ENCODE results near the gene CAPZA1. TPM values are rescaled to one million over a fixed set of nuclear protein-coding genes. Genes with fewer than 3 reads are reported as not detected.

The CAPZA1 gene
- total RNA-seq, 2 donors from 2014 or later: 111 to 122 TPM

- Mint-ChIP-seq H3K4me1 (no peaks in the 10 kb centered on the region), H3K4me3 (no peak overlapping the region), H3K36me3 (ENCODE audit: low read depth) (peaks cover 45% of the 10 kb centered on the region), H3K27me3 (ENCODE audit: insufficient read depth) (no peaks in the 10 kb centered on the region), H3K27ac (no peak overlapping the region), H3K9me3 (no peaks in the 10 kb centered on the region)
- no peak overlapping the region for H3K4me3 ChIP-seq (ENCODE audit: low read length)
- H3K4me1 ChIP-seq (ENCODE audit: control insufficient read depth, insufficient read depth, low read length): no peaks in the 10 kb centered on the region
- peaks cover 46% of the 10 kb centered on the region for H3K36me3 ChIP-seq (ENCODE audit: control insufficient read depth, insufficient read depth, low read length)
- no peak overlapping the region for H3K27ac ChIP-seq (ENCODE audit: low read depth, low read length)
- H3K9me3 ChIP-seq (ENCODE audit: control insufficient read depth, low read length): peaks cover 25% of the 10 kb centered on the region
- H3K27me3 ChIP-seq (ENCODE audit: control insufficient read depth, insufficient read depth, low read length, poor library complexity, severe bottlenecking): no peaks in the 10 kb centered on the region
- DNase-seq: no peak
- 94 to 100% methylated on average over 1 of the region's 1 CpG for WGBS, 2 experiments (ENCODE audit: insufficient coverage in 1 of 2, insufficient read length in 1 of 2)
- no peak for TF ChIP-seq CTCF (conservative IDR thresholded peaks at IDR 0.05)
- no peak overlapping the region for H3K9ac ChIP-seq (ENCODE audit: extremely low read depth, low read length, poor library complexity, severe bottlenecking)
Observed at GRCh38 chr1:112589766-112590165, 29.9 kb upstream of the CAPZA1 start.

- no peaks in the 10 kb centered on the region for H3K27me3 Mint-ChIP-seq (ENCODE audit: insufficient read depth)
- Histone ChIP-seq H3K4me3 (ENCODE audit: low read length) (no peak overlapping the region), H3K4me1 (ENCODE audit: control insufficient read depth, insufficient read depth, low read length) (no peaks in the 10 kb centered on the region), H3K27ac (ENCODE audit: low read depth, low read length) (no peak overlapping the region), H3K9ac (ENCODE audit: extremely low read depth, low read length, poor library complexity, severe bottlenecking) (no peak overlapping the region), H3K36me3 (ENCODE audit: control insufficient read depth, insufficient read depth, low read length) (peaks cover 50% of the 10 kb centered on the region), H3K9me3 (ENCODE audit: control insufficient read depth, low read length) (peaks cover 14% of the 10 kb centered on the region), H3K27me3 (ENCODE audit: control insufficient read depth, insufficient read depth, low read length, poor library complexity, severe bottlenecking) (no peaks in the 10 kb centered on the region)
- no peaks in the 10 kb centered on the region for H3K9me3 Mint-ChIP-seq
- H3K36me3 Mint-ChIP-seq (ENCODE audit: low read depth): peaks cover 32% of the 10 kb centered on the region
- no peak overlapping the region for H3K27ac Mint-ChIP-seq
- TF ChIP-seq CTCF (conservative IDR thresholded peaks at IDR 0.05): no peak
- DNase-seq: no peak
- WGBS, 2 experiments (ENCODE audit: insufficient coverage in 1 of 2, insufficient read length in 1 of 2): 86% methylated on average over 2 of the region's 3 CpGs; no CpG with 5 or more reads in 1 of the 2 experiments
- no peaks in the 10 kb centered on the region for H3K4me1 Mint-ChIP-seq
- no peak overlapping the region for H3K4me3 Mint-ChIP-seq
Observed at GRCh38 chr1:112594208-112594876, 25.3 kb upstream of the CAPZA1 start.

GRCh38 chr1:112599477-112599876, 20.2 kb upstream of the CAPZA1 start:
- Mint-ChIP-seq H3K4me1 (no peaks in the 10 kb centered on the region), H3K27ac (no peak overlapping the region), H3K4me3 (no peak overlapping the region), H3K27me3 (ENCODE audit: insufficient read depth) (no peaks in the 10 kb centered on the region), H3K36me3 (ENCODE audit: low read depth) (peaks cover 33% of the 10 kb centered on the region), H3K9me3 (no peaks in the 10 kb centered on the region)
- no peak for DNase-seq
- WGBS, 2 experiments (ENCODE audit: insufficient coverage in 1 of 2, insufficient read length in 1 of 2): 96% methylated on average over 2 of the region's 4 CpGs; no CpG with 5 or more reads in 1 of the 2 experiments
- Histone ChIP-seq H3K9ac (ENCODE audit: extremely low read depth, low read length, poor library complexity, severe bottlenecking) (no peak overlapping the region), H3K36me3 (ENCODE audit: control insufficient read depth, insufficient read depth, low read length) (peaks cover 42% of the 10 kb centered on the region), H3K27me3 (ENCODE audit: control insufficient read depth, insufficient read depth, low read length, poor library complexity, severe bottlenecking) (no peaks in the 10 kb centered on the region), H3K9me3 (ENCODE audit: control insufficient read depth, low read length) (no peaks in the 10 kb centered on the region), H3K4me3 (ENCODE audit: low read length) (no peak overlapping the region), H3K4me1 (ENCODE audit: control insufficient read depth, insufficient read depth, low read length) (no peaks in the 10 kb centered on the region), H3K27ac (ENCODE audit: low read depth, low read length) (no peak overlapping the region)
- no peak for TF ChIP-seq CTCF (conservative IDR thresholded peaks at IDR 0.05)

All from endodermal cell (in vitro differentiated cells).